Pericardium fibroblast (primary cell): ENCODE results near the gene FARSB. TPM values are rescaled to one million over a fixed set of nuclear protein-coding genes. Genes with fewer than 3 reads are reported as not detected.

Experiments used
- total RNA-seq: library from RNA; depleted of rRNA; stranded (reverse); fragments of >200 nt; gene quantifications from 2 replicates; pipeline ENCODE4 v1.2.3, GENCODE V29; 2015

The FARSB gene
- 9.3 and 13.5 TPM in 2 replicates for total RNA-seq

DNA sequence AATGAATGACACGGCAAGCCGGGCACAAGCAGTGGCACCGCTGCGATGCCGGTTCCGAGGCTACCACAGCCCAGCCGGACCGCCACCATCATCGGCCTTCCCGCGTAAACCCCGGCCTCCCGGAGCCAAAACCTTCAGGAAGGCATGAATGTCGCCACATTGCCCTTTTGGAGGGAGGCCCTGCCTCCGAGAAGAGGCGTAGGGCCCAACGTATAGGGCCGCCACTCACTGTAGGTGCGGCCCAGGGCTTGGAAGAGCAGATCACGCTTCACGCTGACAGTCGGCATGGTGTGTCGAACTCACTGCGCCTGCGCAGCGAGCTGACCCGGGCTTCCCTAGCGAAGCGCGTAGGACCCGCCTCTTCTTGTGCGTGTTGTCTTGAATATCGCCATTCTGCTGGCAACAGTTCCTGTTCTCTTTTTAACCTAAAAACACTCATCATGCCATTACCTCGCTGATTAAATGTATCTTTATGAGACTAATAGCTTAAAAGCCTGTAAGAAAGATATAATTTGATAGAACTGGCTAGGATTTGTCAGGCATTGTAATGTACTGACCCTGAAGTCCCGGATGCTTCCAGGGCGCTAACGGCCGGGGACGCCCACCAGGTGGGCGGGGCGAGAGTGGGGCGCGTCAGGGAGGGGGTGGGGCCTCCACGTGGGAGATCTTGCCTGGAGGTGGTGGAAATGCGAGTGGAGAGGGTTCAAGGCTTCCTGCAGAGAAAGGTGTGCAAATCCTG is at the start of gene FARSB:
FARSB (minus strand) TSS at position 306 of the 739 bp plus-strand sequence; CDS start at position 287, 19 bp downstream.

DNA sequence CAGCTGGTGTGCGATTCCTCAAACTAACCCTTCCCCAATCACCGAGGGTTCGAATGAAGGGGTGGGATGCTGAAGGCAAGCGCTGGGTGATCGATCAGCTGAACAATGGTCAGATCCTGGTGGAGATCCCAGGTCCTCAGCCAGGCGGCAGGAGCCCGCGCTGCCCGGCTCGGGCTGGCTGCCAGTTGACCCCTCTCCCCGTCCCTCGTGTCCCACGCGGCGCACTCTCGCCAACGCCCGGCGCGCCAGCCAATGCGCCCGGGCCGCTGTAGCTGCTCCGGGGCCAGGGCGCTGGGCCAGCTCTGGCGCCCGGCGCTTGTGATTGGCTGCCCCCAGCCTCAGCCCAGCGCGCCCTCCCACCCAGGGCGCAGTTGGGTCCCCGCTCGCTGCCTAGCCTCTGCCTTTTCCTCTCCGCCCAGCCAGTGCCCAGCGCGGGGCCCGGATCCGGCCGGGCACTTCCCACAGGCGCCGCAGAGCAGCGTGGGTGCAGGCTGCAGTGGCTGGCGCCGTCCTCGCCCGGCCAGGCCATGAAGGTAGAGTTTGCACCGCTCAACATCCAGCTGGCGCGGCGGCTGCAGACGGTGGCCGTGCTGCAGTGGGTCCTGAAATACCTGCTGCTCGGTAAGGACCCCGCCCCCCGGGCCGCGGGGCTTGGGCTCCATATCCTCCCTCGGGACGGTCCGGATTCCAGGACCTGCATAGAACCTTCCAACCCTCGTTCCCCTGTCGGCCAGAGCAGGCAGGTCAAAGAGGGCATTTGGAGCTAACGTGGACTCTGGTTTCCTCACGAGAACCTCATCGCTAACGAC is 15.6 kb upstream of the FARSB start, which contains the start of gene MOGAT1:
MOGAT1 (plus strand) TSS at position 400 of the 809 bp plus-strand sequence; CDS start at position 528, 128 bp downstream.

Other genes with a start within 250 kb of the FARSB start
- not detected in 2 replicates for gene SGPP2, start 231.5 kb downstream of the FARSB start, total RNA-seq
- gene MOGAT1, start 15.6 kb upstream of the FARSB start, total RNA-seq = not detected in 2 replicates
- gene ACSL3, start 204.9 kb upstream of the FARSB start, total RNA-seq = 48.1 and 99.5 TPM in 2 replicates